SK-N-SH (cell line): ENCODE measurements around the gene ST3GAL2. TPM values are rescaled to one million over a fixed set of nuclear protein-coding genes. Genes with fewer than 3 reads are reported as not detected.

Experiments used
- CTCF ChIA-PET: fragments of 300-600, 350-600 bp; formaldehyde crosslinking; extraction: SDS; loops from one replicate; lab custom pipeline; 2021; lab: Yijun Ruan, JAX
- POLR2A ChIA-PET: fragments of 350-600 bp; sonication (Branson Sonifier 250); formaldehyde crosslinking; extraction: SDS; loops from one replicate; lab custom pipeline; 2020; ENCODE audit warnings: antibody characterized with exemption, inconsistent platforms; lab: Yijun Ruan, JAX
- DNase-seq: peaks from one replicate; pipeline ENCODE4 v3.0.0; 2012
- H2AFZ ChIP-seq: fragments of 200-600 bp; sonication (generic); 2 replicates; pipeline ENCODE4 v1.8.1; 2016; ENCODE audit warnings: antibody characterized with exemption, mild to moderate bottlenecking, low read depth
- H3F3A ChIP-seq: fragments of 200-600 bp; sonication (generic); replicated peaks from 2 replicates; pipeline ENCODE3; 2016; ENCODE audit warnings: antibody characterized with exemption, mild to moderate bottlenecking; ENCODE audit not compliant: insufficient read depth
- H3K27ac ChIP-seq, 2 experiments: fragments of 200-500 bp in 1 of 2; fragments of 200-600 bp in 1 of 2; sonication (Bioruptor generic) in 1 of 2; sonication (generic), shearing (Covaris generic) in 1 of 2; 2 replicates each; pipeline versions ENCODE4 v1.5.1 to v1.6.1; 2014 to 2016; ENCODE audit warnings: low read depth in 2 of 2, inconsistent platforms in 1 of 2, low read length in 1 of 2, mild to moderate bottlenecking in 1 of 2, mixed read lengths in 1 of 2
- H3K27me3 ChIP-seq: fragments of 200-600 bp; sonication (generic), shearing (Covaris generic); 2 replicates; pipeline ENCODE4 v1.6.1; 2016; ENCODE audit warnings: mixed run types; ENCODE audit not compliant: insufficient read depth
- H3K36me3 ChIP-seq, 2 experiments: fragments of 200-500 bp in 1 of 2; fragments of 200-600 bp in 1 of 2; sonication (Bioruptor generic) in 1 of 2; sonication (generic) in 1 of 2; replicated peaks in 1 of 2; 2 replicates each; pipeline versions ENCODE3 to v1.5.1; 2014 to 2016; ENCODE audit warnings: low read length in 1 of 2, mild to moderate bottlenecking in 1 of 2; ENCODE audit not compliant: insufficient read depth in 2 of 2, control insufficient read depth in 1 of 2
- H3K4me1 ChIP-seq, 2 experiments: fragments of 200-500 bp in 1 of 2; fragments of 200-600 bp in 1 of 2; sonication (Bioruptor generic) in 1 of 2; sonication (generic), shearing (Covaris generic) in 1 of 2; 2 replicates each; pipeline versions ENCODE4 v1.5.1 to v1.6.1; 2014 to 2016; ENCODE audit warnings: low read depth in 1 of 2, low read length in 1 of 2, mixed run types in 1 of 2; ENCODE audit not compliant: insufficient read depth in 2 of 2, control insufficient read depth in 1 of 2
- H3K4me2 ChIP-seq: fragments of 200-600 bp; sonication (generic), shearing (Covaris generic); 2 replicates; pipeline ENCODE4 v1.6.1; 2017; ENCODE audit warnings: mixed run types
- H3K4me3 ChIP-seq, 2 experiments: fragments of 200-500 bp in 1 of 2; fragments of 200-600 bp in 1 of 2; sonication (Bioruptor generic) in 1 of 2; sonication (generic), shearing (Covaris generic) in 1 of 2; 2 replicates each; pipeline versions ENCODE4 v1.5.1 to v1.8.1; 2014 to 2016; ENCODE audit warnings: low read depth in 2 of 2, inconsistent platforms in 1 of 2, low read length in 1 of 2, mild to moderate bottlenecking in 1 of 2, mixed read lengths in 1 of 2, moderate library complexity in 1 of 2
- H3K79me2 ChIP-seq: fragments of 200-600 bp; sonication (generic); 2 replicates; pipeline ENCODE4 v1.8.1; 2017; ENCODE audit warnings: mild to moderate bottlenecking; ENCODE audit not compliant: insufficient read depth
- H3K9ac ChIP-seq: fragments of 200-600 bp; sonication (generic); 2 replicates; pipeline ENCODE4 v1.6.1; 2017; ENCODE audit warnings: mixed run types
- H3K9me2 ChIP-seq: fragments of 200-600 bp; sonication (generic); 2 replicates; pipeline ENCODE4 v1.6.1; 2017; ENCODE audit warnings: mixed run types
- H3K9me3 ChIP-seq: fragments of 200-600 bp; sonication (generic); 2 replicates; pipeline ENCODE4 v1.6.1; 2017; ENCODE audit warnings: mixed run types, mild to moderate bottlenecking, moderate library complexity
- H4K20me1 ChIP-seq: fragments of 200-600 bp; sonication (generic); 2 replicates; pipeline ENCODE4 v1.6.1; 2017; ENCODE audit warnings: mild to moderate bottlenecking, mixed run types; ENCODE audit not compliant: insufficient read depth
- CTCF ChIP-seq: fragments of 200-600 bp; sonication (generic); IDR thresholded peaks from 2 replicates; pipeline ENCODE4 v1.6.1; 2017; ENCODE audit warnings: antibody characterized with exemption, mild to moderate bottlenecking, moderate library complexity
- FOXJ3 ChIP-seq: sonication (generic); formaldehyde crosslinking; IDR thresholded peaks from 2 replicates; pipeline ENCODE4 v1.5.1; 2020; ENCODE audit warnings: mild to moderate bottlenecking, missing genetic modification reagents
- FOXM1 ChIP-seq: IDR thresholded peaks from 2 replicates; pipeline ENCODE4 v1.4.0; 2012; ENCODE audit warnings: low read depth, mild to moderate bottlenecking
- GATA2 ChIP-seq: sonication (generic); formaldehyde crosslinking; IDR thresholded peaks from 2 replicates; pipeline ENCODE4 v1.5.0; 2020; ENCODE audit warnings: mild to moderate bottlenecking, missing genetic modification reagents
- MXI1 ChIP-seq: IDR thresholded peaks from 2 replicates; pipeline ENCODE4 v1.6.1; 2012; ENCODE audit warnings: mild to moderate bottlenecking, low read depth, low read length, improper control_type of control experiment
- NRF1 ChIP-seq: IDR thresholded peaks from 2 replicates; pipeline ENCODE4 v1.6.1; 2012; ENCODE audit warnings: low read depth, mild to moderate bottlenecking, low read length
- POLR2AphosphoS5 ChIP-seq: IDR thresholded peaks from 2 replicates; pipeline ENCODE4 v1.6.1; 2012; ENCODE audit warnings: low read depth, low read length
- RAD21 ChIP-seq: IDR thresholded peaks from 2 replicates; pipeline ENCODE4 v1.6.1; 2012; ENCODE audit warnings: mild to moderate bottlenecking, low read length
- RCOR1 ChIP-seq: fragments of 150-350 bp; IDR thresholded peaks from 2 replicates; pipeline ENCODE4 v1.6.1; 2017; ENCODE audit warnings: antibody characterized with exemption, low read length
- TEAD4 ChIP-seq: IDR thresholded peaks from 2 replicates; pipeline ENCODE4 v1.4.0; 2012; ENCODE audit warnings: mild to moderate bottlenecking, borderline replicate concordance; ENCODE audit not compliant: insufficient read depth
- USF2 ChIP-seq: fragments of 150-350 bp; IDR thresholded peaks from 2 replicates; pipeline ENCODE4 v1.6.1; 2017; ENCODE audit warnings: antibody characterized with exemption, low read length, low read depth, borderline replicate concordance
- YY1 ChIP-seq: IDR thresholded peaks from 2 replicates; pipeline ENCODE4 v1.4.0; 2012; ENCODE audit warnings: low read depth, mild to moderate bottlenecking
- ZBTB33 ChIP-seq: IDR thresholded peaks from 2 replicates; pipeline ENCODE4 v1.4.0; 2012; ENCODE audit warnings: low read depth, borderline replicate concordance
- WGBS: methylation state at CpG from one replicate; pipeline ENCODE4 v1.1.6; 2017; ENCODE audit warnings: low lambda C conversion rate; 5-methylcytosine and 5-hydroxymethylcytosine counted together
- polyA plus RNA-seq, 3 experiments: library from polyadenylated mRNA; depleted of rRNA; stranded (reverse); fragments of >200 nt; gene quantifications; 2 replicates each; pipeline ENCODE4 v1.2.3, GENCODE V29; 2012

ST3GAL2 gene
- polyA plus RNA-seq, 1 of the 3 experiments (the other 2 are of a cell fraction) = 19.9 TPM

GRCh38 chr16:70478169-70478568 lies 39.3 kb upstream of the ST3GAL2 start:
- ChIA-PET CTCF (no interaction called here), POLR2A (interaction anchor here (1.6 kb wide), 1 partner anchor 98 kb away, joined by 3 read pairs; no protein-coding TSS in a partner anchor)
- H3K27ac ChIP-seq = no peak overlapping the region
- no peaks in the 10 kb centered on the region for H3K27me3 ChIP-seq
- H3K9ac ChIP-seq = no peak overlapping the region
- no peaks in the 10 kb centered on the region for H4K20me1 ChIP-seq
- H3K9me3 ChIP-seq = no peaks in the 10 kb centered on the region
- H3F3A ChIP-seq = peaks cover 19% of the 10 kb centered on the region
- H3K4me2 ChIP-seq = no peak overlapping the region
- no peaks in the 10 kb centered on the region for H3K79me2 ChIP-seq
- H3K9me2 ChIP-seq = no peaks in the 10 kb centered on the region
- peaks cover 11 to 15% of the 10 kb centered on the region in 2 experiments; a peak in 3 of 4 replicates for H3K4me1 ChIP-seq
- no peak for TF ChIP-seq NRF1
- no peak for TF ChIP-seq USF2
- no peak for TF ChIP-seq FOXM1
- TF ChIP-seq GATA2 (CRISPR knock-in tag) = no peak
- TF ChIP-seq YY1 = no peak
- no peak for TF ChIP-seq RAD21
- TF ChIP-seq CTCF = no peak
- TF ChIP-seq MXI1 = no peak
- no peak for TF ChIP-seq POLR2AphosphoS5
- TF ChIP-seq RCOR1 = no peak
- no peak for TF ChIP-seq TEAD4
- no peak for TF ChIP-seq FOXJ3 (CRISPR knock-in tag)
- TF ChIP-seq ZBTB33 = no peak
- H3K36me3 ChIP-seq = peaks cover 0 to 41% of the 10 kb centered on the region in 2 experiments
- no peak overlapping the region for H3K4me3 ChIP-seq
- DNase-seq = no peak
- H2AFZ ChIP-seq = no peak overlapping the region
- 83% methylated on average over 1 of the region's 8 CpGs for WGBS
